Left forelimb (tissue), 1 donor: ENCODE results near the gene EIF4G1.

Experiments
- DNase-seq: peaks from one replicate; pipeline ENCODE4 v3.0.0-alpha.2; 2018; ENCODE audit warnings: low spot score

EIF4G1 gene

GRCh38 chr3:184305577-184305976, 8.8 kb upstream of the EIF4G1 start:
- DNase-seq, result no peak

- no peak for DNase-seq
These were observed 7.9 kb upstream of the EIF4G1 start for GRCh38 chr3:184306341-184306972.

GRCh38 chr3:184307915-184308314, 6.5 kb upstream of the EIF4G1 start:
- DNase-seq, result no peak

- no peak for DNase-seq
These were observed 5.7 kb upstream of the EIF4G1 start for GRCh38 chr3:184308744-184309143.

GRCh38 chr3:184311633-184312032, 2.8 kb upstream of the EIF4G1 start:
- DNase-seq, result no peak

GRCh38 chr3:184314700-184315542, 515 bp downstream of the EIF4G1 start:
- peak; percentile 89 for DNase-seq

- no peak for DNase-seq
These were observed 1.1 kb downstream of the EIF4G1 start for GRCh38 chr3:184315543-184315867.

- no peak for DNase-seq
These were observed 1.7 kb downstream of the EIF4G1 start for GRCh38 chr3:184315871-184316661.

GRCh38 chr3:184316792-184317191, 2.4 kb downstream of the EIF4G1 start:
- DNase-seq, result no peak

GRCh38 chr3:184317201-184317600, 2.8 kb downstream of the EIF4G1 start:
- no peak for DNase-seq

- peak; percentile 83 for DNase-seq
These were observed 5.7 kb downstream of the EIF4G1 start for GRCh38 chr3:184320104-184320445.

GRCh38 chr3:184321666-184322065, 7.3 kb downstream of the EIF4G1 start:
- no peak for DNase-seq

- DNase-seq, result no peak
These were observed 8.5 kb downstream of the EIF4G1 start for GRCh38 chr3:184322731-184323487.

- DNase-seq, result no peak
These were observed 9.3 kb downstream of the EIF4G1 start for GRCh38 chr3:184323696-184324095.

- no peak for DNase-seq
These were observed 10.9 kb downstream of the EIF4G1 start for GRCh38 chr3:184325269-184325668.

GRCh38 chr3:184325715-184326369, 11.4 kb downstream of the EIF4G1 start:
- DNase-seq, result no peak

GRCh38 chr3:184327171-184327570, 12.8 kb downstream of the EIF4G1 start:
- DNase-seq, result no peak

GRCh38 chr3:184328516-184328915, 14.1 kb downstream of the EIF4G1 start:
- no peak for DNase-seq

GRCh38 chr3:184332370-184333090, 18.1 kb downstream of the EIF4G1 start:
- DNase-seq, result no peak

GRCh38 chr3:184333190-184333589, 18.8 kb downstream of the EIF4G1 start:
- DNase-seq, result no peak

- DNase-seq, result no peak
These were observed 19.3 kb downstream of the EIF4G1 start for GRCh38 chr3:184333700-184334099.
